C1 segment of cervical spinal cord (tissue), 14 donors: Measurements from ENCODE around the gene GDF9.
"Not testable (repeated sequence)": the region's sequence is repeated elsewhere in the genome, so short reads cannot be mapped to it uniquely, and the experiment has no call there.

Experiments used
- DNase-seq, 14 donors: peaks; one replicate each; lab custom pipeline; 2025; lab: John Stamatoyannopoulos, UW

GDF9 gene

GRCh38 chr5:132873119-132873929 is 7.1 kb upstream of the GDF9 start, which contains the start of gene LEAP2:
Gene LEAP2 (plus strand): TSS chr5:132873668. CDS start chr5:132873695, 27 bp downstream.
- DNase-seq: no peak

- no peak for DNase-seq
These were observed 6.5 kb upstream of the GDF9 start for GRCh38 chr5:132872788-132873118.

- no peak for DNase-seq
These were observed 5.4 kb upstream of the GDF9 start for GRCh38 chr5:132871459-132872284.

- DNase-seq: no peak
These were observed 4.5 kb upstream of the GDF9 start for GRCh38 chr5:132870801-132871200.

GRCh38 chr5:132868754-132869153 is 2.5 kb upstream of the GDF9 start:
- no peak for DNase-seq

GRCh38 chr5:132867046-132867451 is 780 bp upstream of the GDF9 start:
- DNase-seq: no peak

GRCh38 chr5:132865668-132866341 is 464 bp downstream of the GDF9 start:
- peak in 2 of 14 donors; percentile 20 to 56 for DNase-seq

- no peak for DNase-seq
These were observed 5.5 kb downstream of the GDF9 start for GRCh38 chr5:132860742-132861141.

GRCh38 chr5:132859889-132860437 is 6.3 kb downstream of the GDF9 start:
- DNase-seq: no peak

GRCh38 chr5:132856011-132856410 is 10.3 kb downstream of the GDF9 start:
- DNase-seq: no peak

- DNase-seq: not testable (repeated sequence)
These were observed 11.3 kb downstream of the GDF9 start for GRCh38 chr5:132854992-132855391.

GRCh38 chr5:132854301-132854700 is 12.0 kb downstream of the GDF9 start:
- no peak for DNase-seq

- DNase-seq: no peak
These were observed 12.5 kb downstream of the GDF9 start for GRCh38 chr5:132853790-132854189.

- DNase-seq: no peak
These were observed 12.9 kb downstream of the GDF9 start for GRCh38 chr5:132853323-132853722.

GRCh38 chr5:132850066-132850465 is 16.2 kb downstream of the GDF9 start:
- no peak for DNase-seq

- no peak for DNase-seq
These were observed 16.9 kb downstream of the GDF9 start for GRCh38 chr5:132849347-132849746.

- no peak for DNase-seq
These were observed 18.0 kb downstream of the GDF9 start for GRCh38 chr5:132848270-132848669.

- peak in 1 of 14 donors; percentile 39 for DNase-seq
These were observed 25.0 kb downstream of the GDF9 start for GRCh38 chr5:132841305-132841704.

GRCh38 chr5:132840896-132841295 is 25.4 kb downstream of the GDF9 start:
- no peak for DNase-seq

- DNase-seq: no peak
These were observed 26.0 kb downstream of the GDF9 start for GRCh38 chr5:132840313-132840712.

- DNase-seq: no peak
These were observed 26.6 kb downstream of the GDF9 start for GRCh38 chr5:132839426-132840301.
